HCT116 (cell line): ENCODE measurements around the gene BCL2L13. TPM values are rescaled to one million over a fixed set of nuclear protein-coding genes. Genes with fewer than 3 reads are reported as not detected.

Source experiments
- ATAC-seq: fragments of 200-7000 bp; cut with Tn5 transposase; 2 replicates; pipeline ENCODE4 v1.9.1; 2020; ENCODE audit warnings: mild to moderate bottlenecking, moderate library complexity
- BruUV-seq: library from RNA; stranded (reverse); fragments of 400-500 nt; replicated peaks from 2 replicates; lab custom pipeline; 2021; lab: Mats Ljungman, UMichigan
- CTCF ChIA-PET: fragments of 300-600 bp; sonication (Branson Sonifier 250); formaldehyde crosslinking; loops from one replicate; lab custom pipeline; 2021; ENCODE audit warnings: antibody characterized with exemption; lab: Charles Lee
- POLR2A ChIA-PET: fragments of 300-600, 350-600 bp; sonication (Branson Sonifier 250); formaldehyde crosslinking; loops from one replicate; lab custom pipeline; 2021; ENCODE audit warnings: antibody characterized with exemption; lab: Charles Lee
- RAD21 ChIA-PET, 2 experiments: fragments of 300-600 bp; sonication (Branson Sonifier 250); formaldehyde crosslinking; loops; one replicate each; lab custom pipeline; 2023; ENCODE audit warnings: low total read pairs in 2 of 2; ENCODE audit not compliant: uncharacterized antibody in 2 of 2, unreplicated experiment in 2 of 2, low non-redundant PET in 1 of 2; lab: Charles Lee
- DNase-seq: peaks from one replicate; pipeline ENCODE4 v3.0.0-alpha.2; 2010; ENCODE audit warnings: low read depth, low spot score
- H2AFZ ChIP-seq: fragments of 200-600 bp; shearing (Covaris generic), sonication (generic); 2 replicates; pipeline ENCODE4 v1.6.1; 2017; ENCODE audit warnings: low read depth, mixed run types, mixed read lengths, antibody characterized with exemption, low read length; ENCODE audit not compliant: poor library complexity, severe bottlenecking
- H3K27ac ChIP-seq: 2 replicates; pipeline ENCODE4 v1.5.1; 2012; ENCODE audit warnings: low read depth, low read length
- H3K27me3 ChIP-seq: fragments of 200-600 bp; sonication (generic); 2 replicates; pipeline ENCODE4 v1.6.1; 2016; ENCODE audit warnings: mixed run types, low read length, mixed read lengths; ENCODE audit not compliant: insufficient read depth
- H3K36me3 ChIP-seq, 2 experiments: fragments of 200-500 bp in 1 of 2; fragments of 200-600 bp in 1 of 2; sonication (Bioruptor generic) in 1 of 2; sonication (generic) in 1 of 2; 2 replicates each; pipeline versions ENCODE4 v1.5.1 to v1.6.1; 2014 to 2016; ENCODE audit warnings: low read length in 2 of 2, inconsistent platforms in 1 of 2, mixed read lengths in 1 of 2, mixed run types in 1 of 2; ENCODE audit not compliant: insufficient read depth in 2 of 2, control insufficient read depth in 1 of 2
- H3K4me1 ChIP-seq, 2 experiments: fragments of 200-600 bp in 1 of 2; sonication (generic) in 1 of 2; 2 replicates each; pipeline versions ENCODE4 v1.5.1 to v1.6.1; 2012 to 2017; ENCODE audit warnings: low read length in 2 of 2, inconsistent platforms in 1 of 2, mild to moderate bottlenecking in 1 of 2, mixed read lengths in 1 of 2, mixed run types in 1 of 2, moderate library complexity in 1 of 2; ENCODE audit not compliant: insufficient read depth in 2 of 2, control insufficient read depth in 1 of 2
- H3K4me2 ChIP-seq: fragments of 200-600 bp; sonication (generic); 2 replicates; pipeline ENCODE4 v1.6.1; 2017; ENCODE audit warnings: mixed run types, low read length, mixed read lengths
- H3K4me3 ChIP-seq, 2 experiments: fragments of 200-600 bp in 1 of 2; sonication (generic) in 1 of 2; replicated peaks in 1 of 2; 2 replicates each; pipeline ENCODE4 v1.5.1; 2011 to 2016; ENCODE audit warnings: low read length in 2 of 2, control low read depth in 1 of 2, low read depth in 1 of 2, mild to moderate bottlenecking in 1 of 2, mixed read lengths in 1 of 2, mixed run types in 1 of 2
- H3K79me2 ChIP-seq: fragments of 200-600 bp; sonication (generic); 2 replicates; pipeline ENCODE4 v1.6.1; 2017; ENCODE audit warnings: mild to moderate bottlenecking, mixed run types, low read length, moderate library complexity, mixed read lengths; ENCODE audit not compliant: insufficient read depth
- H3K9ac ChIP-seq: fragments of 200-600 bp; sonication (generic); 2 replicates; pipeline ENCODE4 v1.6.1; 2016; ENCODE audit warnings: low read length, mixed read lengths
- H3K9me2 ChIP-seq: fragments of 200-600 bp; sonication (generic), shearing (Covaris generic); 2 replicates; pipeline ENCODE4 v1.6.1; 2017; ENCODE audit warnings: mixed run types, mild to moderate bottlenecking, moderate library complexity; ENCODE audit not compliant: insufficient read depth
- H3K9me3 ChIP-seq, 2 experiments: fragments of 200-500 bp in 1 of 2; fragments of 200-600 bp in 1 of 2; sonication (Bioruptor generic) in 1 of 2; sonication (generic) in 1 of 2; 2 replicates each; pipeline ENCODE4 v1.6.1; 2014 to 2017; ENCODE audit warnings: low read length in 2 of 2, mixed read lengths in 2 of 2, inconsistent platforms in 1 of 2, low read depth in 1 of 2, mild to moderate bottlenecking in 1 of 2, mixed run types in 1 of 2, moderate library complexity in 1 of 2; ENCODE audit not compliant: control insufficient read depth in 1 of 2, insufficient read depth in 1 of 2
- H4K20me1 ChIP-seq: fragments of 200-600 bp; sonication (generic), shearing (Covaris generic); 2 replicates; pipeline ENCODE4 v1.6.1; 2017; ENCODE audit warnings: mixed run types, mild to moderate bottlenecking, moderate library complexity; ENCODE audit not compliant: insufficient read depth
- CEBPB ChIP-seq: IDR thresholded peaks from 2 replicates; pipeline ENCODE4 v1.6.1; 2012; ENCODE audit warnings: low read depth
- ELF1 ChIP-seq: IDR thresholded peaks from 2 replicates; pipeline ENCODE4 v1.6.1; 2012; ENCODE audit warnings: low read depth, borderline replicate concordance
- EZH2 ChIP-seq: fragments of 200-600 bp; sonication (generic); IDR thresholded peaks from 2 replicates; pipeline ENCODE4 v1.6.1; 2017; ENCODE audit warnings: antibody characterized with exemption, mixed run types
- EZH2phosphoT487 ChIP-seq: fragments of 200-600 bp; IDR thresholded peaks from 2 replicates; pipeline ENCODE4 v1.6.1; 2018; ENCODE audit warnings: antibody characterized with exemption, borderline replicate concordance
- POLR2A ChIP-seq: IDR thresholded peaks from 2 replicates; pipeline ENCODE4 v1.7.0; 2011; ENCODE audit warnings: borderline replicate concordance; ENCODE audit not compliant: insufficient read depth, insufficient read length; ENCODE audit errors: extremely low read depth
- POLR2AphosphoS5 ChIP-seq: IDR thresholded peaks from 2 replicates; pipeline ENCODE4 v1.6.1; 2011; ENCODE audit warnings: mild to moderate bottlenecking, low read depth, low read length, moderate library complexity
- REST ChIP-seq: IDR thresholded peaks from 2 replicates; pipeline ENCODE4 v1.6.1; 2012; ENCODE audit warnings: low read depth
- SIN3A ChIP-seq: IDR thresholded peaks from 2 replicates; pipeline ENCODE4 v1.6.1; 2012; ENCODE audit warnings: low read depth
- SP1 ChIP-seq: IDR thresholded peaks from 2 replicates; pipeline ENCODE4 v1.6.1; 2012; ENCODE audit warnings: low read depth
- YY1 ChIP-seq: IDR thresholded peaks from 2 replicates; pipeline ENCODE4 v1.6.1; 2011; ENCODE audit warnings: low read length, low read depth, moderate library complexity, mild to moderate bottlenecking; ENCODE audit not compliant: insufficient replicate concordance; ENCODE audit errors: extremely low read depth
- ZFX ChIP-seq: fragments of 450-650 bp; IDR thresholded peaks from 2 replicates; pipeline ENCODE4 v1.6.1; 2017
- ZNF274 ChIP-seq: fragments of 200-500 bp; sonication (Bioruptor generic); IDR thresholded peaks from 2 replicates; pipeline ENCODE4 v1.6.1; 2014; ENCODE audit warnings: mild to moderate bottlenecking, low read depth, low read length, inconsistent platforms
- intact Hi-C: fragments of 100-400 bp; cut with micrococcal nuclease; formaldehyde crosslinking; loops from 2 replicates; pipeline ENCODE4 v1.10.0; 2022
- total RNA-seq: library from RNA; stranded (reverse); gene quantifications from one replicate; pipeline ENCODE4 v1.2.1, GENCODE V29; 2021; ENCODE audit not compliant: unreplicated experiment
- TF ChIP-seq, protein P1 (sequence below), 3 experiments: fragments of 200-600 bp in 1 of 3; sonication (generic) in 1 of 3; IDR thresholded peaks in 2 of 3; conservative IDR thresholded peaks in 1 of 3; 2 replicates each; pipeline ENCODE4 v1.5.1; 2012 to 2017; ENCODE audit warnings: low read depth in 2 of 3, low read length in 2 of 3, antibody characterized with exemption in 1 of 3, borderline replicate concordance in 1 of 3, control low read depth in 1 of 3, mild to moderate bottlenecking in 1 of 3, mixed read lengths in 1 of 3, mixed run types in 1 of 3, moderate library complexity in 1 of 3; ENCODE audit not compliant: insufficient read depth in 1 of 3
- TF ChIP-seq, protein P2 (sequence below): IDR thresholded peaks from 2 replicates; pipeline ENCODE4 v1.6.1; 2011; ENCODE audit warnings: mild to moderate bottlenecking, low read length, moderate library complexity; ENCODE audit not compliant: insufficient replicate concordance; ENCODE audit errors: extremely low read depth

The BCL2L13 gene
- total RNA-seq, 1 experiment from 2014 or later, result 38.6 TPM

DNA sequence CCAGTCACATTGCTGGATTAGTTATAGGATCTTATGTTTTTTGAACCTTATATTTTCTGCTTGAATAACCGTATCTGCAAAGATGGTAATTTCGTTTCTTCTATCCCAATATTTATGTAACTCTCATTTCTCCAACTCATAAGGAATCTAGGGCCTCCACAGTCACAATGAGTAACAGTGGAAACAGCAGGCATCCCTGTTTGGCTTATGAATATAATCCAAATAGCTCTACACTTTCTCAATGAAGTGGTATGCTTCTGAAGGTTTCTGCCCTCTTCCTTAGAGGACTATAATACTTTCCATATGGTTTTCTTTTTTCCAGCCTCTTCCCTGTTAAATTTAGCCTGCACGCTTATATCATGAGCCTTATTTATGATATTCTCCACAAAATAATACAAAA lies 26.5 kb upstream of the BCL2L13 start:
- peaks cover 14% of the 10 kb centered on the region for H3K79me2 ChIP-seq
- no peaks in the 10 kb centered on the region for H3K9me2 ChIP-seq
- BruUV-seq, result no TSS peak
- H3K4me3 ChIP-seq, result no peak overlapping the region
- intact Hi-C loops, result no loop called here
- DNase-seq, result no peak
- RAD21 ChIA-PET, result no interaction called here
- no peak for ATAC-seq
- H3K9me3 ChIP-seq, result no peaks in the 10 kb centered on the region
- no peaks in the 10 kb centered on the region for H4K20me1 ChIP-seq
- no peak overlapping the region for H3K4me2 ChIP-seq
- no peak overlapping the region for H3K9ac ChIP-seq
- H3K4me1 ChIP-seq, result no peaks in the 10 kb centered on the region
- no peak overlapping the region for H3K27ac ChIP-seq
- CTCF ChIA-PET, result no interaction called here
- POLR2A ChIA-PET, result no interaction called here
- peaks cover 12 to 28% of the 10 kb centered on the region in 2 experiments for H3K36me3 ChIP-seq
- no peaks in the 10 kb centered on the region for H3K27me3 ChIP-seq
- no peak overlapping the region for H2AFZ ChIP-seq
- no peak for TF ChIP-seq SP1
- TF ChIP-seq ZNF274, result no peak
- TF ChIP-seq, protein P1, sequence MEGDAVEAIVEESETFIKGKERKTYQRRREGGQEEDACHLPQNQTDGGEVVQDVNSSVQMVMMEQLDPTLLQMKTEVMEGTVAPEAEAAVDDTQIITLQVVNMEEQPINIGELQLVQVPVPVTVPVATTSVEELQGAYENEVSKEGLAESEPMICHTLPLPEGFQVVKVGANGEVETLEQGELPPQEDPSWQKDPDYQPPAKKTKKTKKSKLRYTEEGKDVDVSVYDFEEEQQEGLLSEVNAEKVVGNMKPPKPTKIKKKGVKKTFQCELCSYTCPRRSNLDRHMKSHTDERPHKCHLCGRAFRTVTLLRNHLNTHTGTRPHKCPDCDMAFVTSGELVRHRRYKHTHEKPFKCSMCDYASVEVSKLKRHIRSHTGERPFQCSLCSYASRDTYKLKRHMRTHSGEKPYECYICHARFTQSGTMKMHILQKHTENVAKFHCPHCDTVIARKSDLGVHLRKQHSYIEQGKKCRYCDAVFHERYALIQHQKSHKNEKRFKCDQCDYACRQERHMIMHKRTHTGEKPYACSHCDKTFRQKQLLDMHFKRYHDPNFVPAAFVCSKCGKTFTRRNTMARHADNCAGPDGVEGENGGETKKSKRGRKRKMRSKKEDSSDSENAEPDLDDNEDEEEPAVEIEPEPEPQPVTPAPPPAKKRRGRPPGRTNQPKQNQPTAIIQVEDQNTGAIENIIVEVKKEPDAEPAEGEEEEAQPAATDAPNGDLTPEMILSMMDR (IDR thresholded peaks at IDR 0.05 in 2 of 3, conservative IDR thresholded peaks at IDR 0.05 in 1 of 3; ENCODE audit: borderline replicate concordance in 1 of 3, insufficient read depth in 1 of 3, low read depth in 2 of 3, low read length in 2 of 3), result no peak
- TF ChIP-seq POLR2AphosphoS5, result no peak
- no peak for TF ChIP-seq CEBPB
- no peak for TF ChIP-seq EZH2phosphoT487
- TF ChIP-seq ELF1, result no peak
- no peak for TF ChIP-seq ZFX
- TF ChIP-seq, protein P2, sequence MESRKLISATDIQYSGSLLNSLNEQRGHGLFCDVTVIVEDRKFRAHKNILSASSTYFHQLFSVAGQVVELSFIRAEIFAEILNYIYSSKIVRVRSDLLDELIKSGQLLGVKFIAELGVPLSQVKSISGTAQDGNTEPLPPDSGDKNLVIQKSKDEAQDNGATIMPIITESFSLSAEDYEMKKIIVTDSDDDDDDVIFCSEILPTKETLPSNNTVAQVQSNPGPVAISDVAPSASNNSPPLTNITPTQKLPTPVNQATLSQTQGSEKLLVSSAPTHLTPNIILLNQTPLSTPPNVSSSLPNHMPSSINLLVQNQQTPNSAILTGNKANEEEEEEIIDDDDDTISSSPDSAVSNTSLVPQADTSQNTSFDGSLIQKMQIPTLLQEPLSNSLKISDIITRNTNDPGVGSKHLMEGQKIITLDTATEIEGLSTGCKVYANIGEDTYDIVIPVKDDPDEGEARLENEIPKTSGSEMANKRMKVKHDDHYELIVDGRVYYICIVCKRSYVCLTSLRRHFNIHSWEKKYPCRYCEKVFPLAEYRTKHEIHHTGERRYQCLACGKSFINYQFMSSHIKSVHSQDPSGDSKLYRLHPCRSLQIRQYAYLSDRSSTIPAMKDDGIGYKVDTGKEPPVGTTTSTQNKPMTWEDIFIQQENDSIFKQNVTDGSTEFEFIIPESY, result no peak
- no peak for TF ChIP-seq SIN3A
- no peak for TF ChIP-seq REST
- TF ChIP-seq YY1, result no peak
- no peak for TF ChIP-seq POLR2A
- TF ChIP-seq EZH2, result no peak
